GM06990 (cell line): ENCODE results near the gene CCDC175.

Source experiments
- DNase-seq: peaks from one replicate; pipeline ENCODE4 v3.0.0-alpha.2; 2011; ENCODE audit not compliant: insufficient read length; ENCODE audit errors: extremely low read depth
- H3K27me3 ChIP-seq: replicated peaks from 2 replicates; pipeline ENCODE4 v1.6.0; 2011; ENCODE audit warnings: low read length; ENCODE audit not compliant: control insufficient read depth, insufficient read depth
- H3K36me3 ChIP-seq: 2 replicates; pipeline ENCODE4 v1.5.1; 2011; ENCODE audit warnings: low read length; ENCODE audit not compliant: control insufficient read depth, insufficient read depth
- H3K4me3 ChIP-seq: replicated peaks from 2 replicates; pipeline ENCODE4 v1.5.1; 2011; ENCODE audit warnings: low read depth, mild to moderate bottlenecking, control low read depth, low read length
- CTCF ChIP-seq: IDR thresholded peaks from 2 replicates; pipeline ENCODE4 v1.5.1; 2011; ENCODE audit warnings: low read length, control low read depth, mild to moderate bottlenecking, inconsistent platforms; ENCODE audit not compliant: insufficient read depth, poor library complexity, severe bottlenecking

CCDC175 gene

DNA sequence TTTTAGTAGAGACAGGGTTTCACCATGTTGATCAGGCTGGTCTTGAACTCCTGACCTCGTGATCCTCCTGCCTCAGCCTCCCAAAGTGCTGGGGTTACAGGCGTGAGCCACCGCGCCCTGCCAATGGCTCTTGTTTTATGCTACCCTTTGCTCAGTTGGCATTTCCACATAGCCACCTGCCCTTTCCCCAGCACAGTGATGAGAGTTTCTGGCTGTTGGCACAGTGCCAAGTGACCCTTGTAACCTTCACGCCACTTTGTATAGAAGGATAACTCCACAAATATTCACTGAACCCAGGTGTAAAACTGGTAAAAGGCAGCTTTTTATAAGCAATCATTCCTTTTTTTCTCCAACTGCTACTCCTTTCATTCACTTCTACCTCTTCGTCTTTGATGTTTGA, 18.5 kb upstream of the CCDC175 start:
- no peaks in the 10 kb centered on the region for H3K27me3 ChIP-seq
- DNase-seq, result no peak
- no peaks in the 10 kb centered on the region for H3K36me3 ChIP-seq
- no peak for TF ChIP-seq CTCF
- no peak overlapping the region for H3K4me3 ChIP-seq

- Histone ChIP-seq H3K4me3 (no peak overlapping the region), H3K36me3 (no peaks in the 10 kb centered on the region), H3K27me3 (no peaks in the 10 kb centered on the region)
- DNase-seq, result no peak
- no peak for TF ChIP-seq CTCF
These were observed 15.2 kb upstream of the CCDC175 start for GRCh38 chr14:59591641-59592370.

- TF ChIP-seq CTCF, result no peak
- no peak for DNase-seq
- Histone ChIP-seq H3K4me3 (no peak overlapping the region), H3K36me3 (no peaks in the 10 kb centered on the region), H3K27me3 (no peaks in the 10 kb centered on the region)
These were observed 11.5 kb upstream of the CCDC175 start for GRCh38 chr14:59588101-59588500.

- TF ChIP-seq CTCF, result no peak
- no peaks in the 10 kb centered on the region for H3K36me3 ChIP-seq
- no peaks in the 10 kb centered on the region for H3K27me3 ChIP-seq
- H3K4me3 ChIP-seq, result no peak overlapping the region
- no peak for DNase-seq
These were observed 9.4 kb upstream of the CCDC175 start for GRCh38 chr14:59585891-59586554.

- TF ChIP-seq CTCF, result no peak
- H3K36me3 ChIP-seq, result no peaks in the 10 kb centered on the region
- DNase-seq, result no peak
- H3K27me3 ChIP-seq, result no peaks in the 10 kb centered on the region
- no peak overlapping the region for H3K4me3 ChIP-seq
These were observed 7.1 kb upstream of the CCDC175 start for GRCh38 chr14:59583755-59584154.
